ENCODE results near the gene SLC35F2. TPM values are rescaled to one million over a fixed set of nuclear protein-coding genes. Genes with fewer than 3 reads are reported as not detected.

Gene SLC35F2
- total and polyA plus RNA-seq, 2 of the 8 experiments (the other 6 are each of a cell fraction or from before 2014, with no cell fraction given), result 15.1 to 29.7 TPM

GRCh38 chr11:107741044-107741823 lies 117.4 kb downstream of the SLC35F2 start (continued):
- TF ChIP-seq CHD7 (IDR thresholded peaks at IDR 0.05; ENCODE audit: insufficient replicate concordance, low read length) (no peak), CTCF (IDR thresholded peaks at IDR 0.05; ENCODE audit: control extremely low read depth in 1 of 3, insufficient read depth in 1 of 3, low read depth in 1 of 3, low read length in 3 of 3) (peak in 2 of 3 experiments; percentile 63 to 86; a peak in 3 of 4 replicates), RAD21 (IDR thresholded peaks at IDR 0.05 in 1 of 2, conservative IDR thresholded peaks at IDR 0.05 in 1 of 2; ENCODE audit: low read depth in 2 of 2, low read length in 2 of 2) (peak; percentile 64 to 75)

All from H1 (cell line).